SW 1271 (cell line): ENCODE measurements around the gene CLEC4A.
"Not testable (repeated sequence)": the region's sequence is repeated elsewhere in the genome, so short reads cannot be mapped to it uniquely, and the experiment has no call there.

Experiments used
- DNase-seq, 2 experiments: peaks; one replicate each; lab custom pipeline; 2025; lab: John Stamatoyannopoulos, UW

Gene CLEC4A

DNA sequence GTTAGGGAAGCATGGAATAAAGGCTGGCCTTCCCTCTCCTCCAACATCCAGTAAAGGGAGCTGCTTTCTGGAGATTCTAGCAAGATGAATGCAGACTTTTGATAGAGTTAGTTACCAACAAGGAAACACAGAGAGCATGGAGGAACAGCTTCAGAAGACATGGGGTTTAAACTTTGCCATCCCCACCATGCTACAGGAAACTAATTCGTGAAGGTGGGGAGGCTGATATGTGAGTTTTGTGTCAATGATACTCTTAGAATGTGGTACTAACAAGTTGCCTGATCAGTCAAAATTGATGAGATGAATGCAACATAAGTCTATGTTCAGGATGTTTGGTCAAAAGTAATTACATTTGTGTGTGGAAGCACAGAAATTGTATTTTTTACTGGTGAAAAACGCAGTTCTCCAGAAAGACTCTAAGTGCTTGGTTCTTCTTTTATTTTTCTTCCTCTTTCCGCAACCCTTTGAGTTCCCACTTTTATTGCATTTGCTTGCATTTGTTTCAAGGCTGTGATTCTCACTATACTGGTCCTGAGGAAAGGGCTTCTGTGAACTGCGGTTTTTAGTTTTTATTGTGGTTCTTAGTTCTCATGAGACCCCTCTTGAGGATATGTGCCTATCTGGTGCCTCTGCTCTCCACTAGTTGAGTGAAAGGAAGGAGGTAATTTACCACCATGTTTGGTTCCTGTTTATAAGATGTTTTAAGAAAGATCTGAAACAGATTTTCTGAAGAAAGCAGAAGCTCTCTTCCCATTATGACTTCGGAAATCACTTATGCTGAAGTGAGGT is at the start of gene CLEC4A:
Gene CLEC4A, plus strand, starts transcription at position 494 of the 789 bp plus-strand sequence. Its CDS starts 262 bp downstream, at position 756.
- DNase-seq, result no peak

- DNase-seq, result no peak
Measured at GRCh38 chr12:8075935-8076334, 47.5 kb upstream of the CLEC4A start.

DNA sequence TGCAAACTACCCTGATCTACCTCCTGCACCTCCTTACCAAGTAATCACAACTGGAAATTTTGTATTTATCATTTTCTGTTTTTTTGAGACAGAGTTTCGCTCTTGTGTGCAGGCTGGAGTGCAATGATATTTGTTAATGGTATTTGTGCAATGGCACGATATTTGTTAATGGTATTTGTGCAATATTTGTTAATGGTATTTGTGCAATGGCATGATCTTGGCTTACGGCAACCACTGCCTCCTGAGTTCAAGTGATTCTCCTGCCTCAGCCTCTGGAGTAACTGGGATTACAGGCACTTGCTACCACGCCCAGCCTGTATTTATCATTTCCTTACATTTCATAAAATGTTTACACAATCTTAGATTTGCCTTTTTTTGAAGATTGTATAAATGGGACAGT is 47.1 kb upstream of the CLEC4A start:
- DNase-seq, result no peak

DNA sequence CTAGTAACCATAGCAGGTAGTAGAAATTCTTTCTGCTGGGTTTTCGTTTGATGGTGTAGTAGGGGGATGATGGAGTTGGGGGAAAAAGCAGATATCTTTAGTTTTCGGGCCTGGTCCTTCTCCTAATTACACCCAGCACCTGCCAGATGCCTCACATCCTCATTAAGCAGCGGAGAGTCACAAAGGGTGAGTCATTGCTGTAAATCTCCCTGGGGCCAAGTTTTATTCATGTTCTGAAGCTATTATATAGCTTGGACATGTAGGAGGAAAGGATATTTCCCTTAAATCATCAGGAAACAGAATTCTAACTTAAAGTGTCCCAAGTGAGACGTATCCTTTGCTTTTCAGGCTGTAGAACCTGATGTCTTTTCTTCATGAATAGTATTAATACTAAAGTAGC is 46.2 kb upstream of the CLEC4A start:
- no peak for DNase-seq

GRCh38 chr12:8078398-8078797 is 45.0 kb upstream of the CLEC4A start:
- peak; percentile 32 to 57 for DNase-seq

GRCh38 chr12:8078916-8079315 is 44.5 kb upstream of the CLEC4A start:
- DNase-seq, result no peak

DNA sequence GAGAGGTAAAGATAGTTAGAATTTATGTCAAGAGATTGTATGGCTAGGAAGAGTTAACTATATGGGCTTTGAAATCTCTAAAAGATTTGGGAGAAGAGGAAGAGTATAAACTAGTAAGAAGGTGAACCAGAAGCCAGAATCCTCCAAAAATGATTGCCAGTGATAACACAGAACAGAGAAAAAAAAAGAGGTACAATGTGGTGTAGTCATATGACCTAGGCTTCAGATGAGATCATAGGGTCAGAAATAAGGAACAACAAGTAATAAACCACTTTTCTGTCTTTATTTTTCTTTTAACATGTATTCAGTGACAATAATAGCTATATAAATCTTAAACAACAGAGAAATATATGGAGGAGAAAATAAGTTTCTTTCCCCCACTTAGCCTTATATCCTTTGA is 43.3 kb upstream of the CLEC4A start:
- DNase-seq, result no peak

- no peak for DNase-seq
Measured at GRCh38 chr12:8081251-8081920, 42.0 kb upstream of the CLEC4A start.

GRCh38 chr12:8082808-8083100 is 40.7 kb upstream of the CLEC4A start:
- DNase-seq, result no peak

- not testable (repeated sequence) for DNase-seq
Measured at GRCh38 chr12:8084351-8084750, 39.1 kb upstream of the CLEC4A start.

- no peak for DNase-seq
Measured at GRCh38 chr12:8087666-8088065, 35.8 kb upstream of the CLEC4A start.

DNA sequence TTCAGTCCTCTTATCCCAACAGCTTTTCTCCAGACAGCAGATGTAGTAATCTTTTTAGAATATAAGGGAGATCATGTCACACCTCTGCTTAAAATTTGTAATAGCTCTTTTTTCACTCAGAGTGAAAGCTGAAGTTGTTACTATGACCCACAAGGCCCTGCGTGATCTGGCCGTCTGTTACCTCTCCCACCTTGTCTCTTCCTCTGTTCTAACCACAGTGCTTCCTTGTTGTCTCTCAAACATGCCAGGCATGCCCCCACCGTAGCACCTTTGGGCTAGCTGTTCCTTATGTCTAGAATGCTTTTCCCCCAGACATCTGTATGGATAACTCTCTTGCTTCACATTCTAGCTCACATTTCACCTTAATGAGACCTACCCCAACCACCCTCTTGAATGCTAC is 34.8 kb upstream of the CLEC4A start:
- DNase-seq, result no peak

GRCh38 chr12:8089277-8089676 is 34.1 kb upstream of the CLEC4A start:
- DNase-seq, result not testable (repeated sequence)

GRCh38 chr12:8089716-8090115 is 33.7 kb upstream of the CLEC4A start:
- no peak for DNase-seq

DNA sequence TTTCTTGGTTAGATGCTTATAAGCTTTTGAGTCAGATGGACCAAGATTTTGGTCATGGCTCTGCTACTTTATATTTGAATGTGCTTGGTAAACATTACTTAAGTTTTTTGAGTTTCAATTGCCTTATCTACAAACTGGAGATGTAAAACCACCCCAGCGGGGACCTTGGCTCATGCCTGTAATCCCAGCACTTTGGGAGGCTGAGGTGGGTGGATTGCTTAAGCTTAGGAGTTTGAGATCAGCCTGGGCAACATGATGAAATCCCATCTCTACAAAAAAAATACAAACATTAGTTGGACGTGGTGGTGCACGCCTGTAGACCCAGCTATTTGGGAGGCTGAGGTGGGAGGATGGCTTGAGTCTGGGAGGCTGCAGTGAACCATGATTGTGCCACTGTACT is 30.1 kb upstream of the CLEC4A start:
- DNase-seq, result no peak

- no peak for DNase-seq
Measured at GRCh38 chr12:8096281-8096915, 27.0 kb upstream of the CLEC4A start.

- no peak for DNase-seq
Measured at GRCh38 chr12:8099235-8099634, 24.2 kb upstream of the CLEC4A start.

DNA sequence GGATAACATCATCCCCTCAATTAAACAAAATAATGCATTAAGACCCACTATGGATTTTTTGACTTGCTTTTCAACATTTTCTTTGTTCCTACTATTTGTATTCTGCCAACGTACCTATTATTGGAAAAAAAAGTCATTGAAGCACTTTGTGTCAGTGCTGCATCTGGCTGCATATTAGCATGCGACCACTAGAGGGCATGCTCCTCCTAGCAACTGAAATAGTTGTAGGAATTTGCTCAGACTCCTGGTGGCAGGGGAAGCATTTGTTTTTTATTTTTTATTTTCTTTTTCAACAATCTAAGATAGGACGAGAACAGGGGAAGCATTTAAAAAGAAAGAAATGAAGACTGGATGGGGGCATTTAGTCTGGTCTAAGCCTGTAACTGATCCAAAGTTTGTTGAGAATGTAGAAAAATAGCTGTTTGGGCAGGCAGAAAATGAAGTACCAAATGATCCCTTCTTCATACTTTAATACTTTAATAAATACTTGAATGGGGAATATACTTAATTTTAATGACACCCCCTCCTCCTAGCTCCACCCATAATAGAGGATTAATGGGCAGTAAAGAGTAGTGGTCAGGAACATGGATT is 14.5 kb upstream of the CLEC4A start:
- peak; percentile 42 to 82 for DNase-seq

DNA sequence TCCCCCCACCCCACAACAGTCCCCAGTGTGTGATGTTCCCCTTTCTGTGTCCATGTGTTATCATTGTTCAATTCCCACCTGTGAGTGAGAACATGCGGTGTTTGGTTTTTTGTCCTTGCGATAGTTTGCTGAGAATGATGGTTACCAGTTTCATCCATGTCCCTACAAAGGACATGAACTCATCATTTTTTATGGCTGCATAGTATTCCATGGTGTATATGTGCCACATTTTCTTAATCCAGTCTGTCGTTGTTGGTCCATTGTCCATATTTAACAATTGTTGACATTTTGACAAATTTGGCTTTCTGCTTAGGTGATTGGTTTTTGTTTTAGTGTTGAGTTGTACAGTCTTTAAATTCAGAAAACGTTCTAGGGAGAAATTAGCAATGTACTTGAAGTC is 10.3 kb upstream of the CLEC4A start:
- DNase-seq, result not testable (repeated sequence)

- DNase-seq, result no peak
Measured at GRCh38 chr12:8120072-8120713, 3.2 kb upstream of the CLEC4A start.

DNA sequence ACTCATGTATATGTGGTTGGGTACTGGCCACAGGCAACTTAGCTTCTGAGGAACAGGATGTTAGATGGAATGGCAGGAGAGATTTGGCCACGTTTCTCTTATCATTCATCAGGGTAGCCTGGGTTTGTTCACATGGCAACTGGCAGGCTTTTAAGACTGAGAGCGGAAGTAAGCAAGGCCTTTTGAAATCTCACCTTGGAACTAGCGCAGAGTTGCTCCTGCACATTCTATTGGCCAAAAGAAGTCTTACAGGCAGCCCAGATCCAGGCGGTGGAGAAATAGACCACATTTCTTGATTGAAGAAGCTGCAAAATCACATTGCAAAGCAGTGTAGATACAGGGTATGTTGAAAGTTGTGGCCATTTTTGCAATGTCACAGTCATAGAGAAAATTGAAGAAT is 3.7 kb downstream of the CLEC4A start:
- DNase-seq, result no peak

- DNase-seq, result not testable (repeated sequence)
Measured at GRCh38 chr12:8133636-8134397, 10.4 kb downstream of the CLEC4A start.
